Left kidney (tissue), 2 donors: ENCODE results near the gene MAPK11. TPM values are rescaled to one million over a fixed set of nuclear protein-coding genes. Genes with fewer than 3 reads are reported as not detected.

ENCODE experiments used
- DNase-seq: peaks from one replicate; pipeline ENCODE4 v3.0.0-alpha.2; 2013
- polyA plus RNA-seq: library from polyadenylated mRNA; unstranded; fragments of 120-200 nt; gene quantifications from one replicate; pipeline ENCODE4 v1.2.1, GENCODE V29; 2013; ENCODE audit not compliant: insufficient read length

MAPK11 gene
- polyA plus RNA-seq, 1 donor: 7.1 TPM

- DNase-seq: no peak
These were observed 20.6 kb downstream of the MAPK11 start for GRCh38 chr22:50249341-50250248.

GRCh38 chr22:50248196-50249081 lies 21.7 kb downstream of the MAPK11 start:
- DNase-seq: no peak

DNA sequence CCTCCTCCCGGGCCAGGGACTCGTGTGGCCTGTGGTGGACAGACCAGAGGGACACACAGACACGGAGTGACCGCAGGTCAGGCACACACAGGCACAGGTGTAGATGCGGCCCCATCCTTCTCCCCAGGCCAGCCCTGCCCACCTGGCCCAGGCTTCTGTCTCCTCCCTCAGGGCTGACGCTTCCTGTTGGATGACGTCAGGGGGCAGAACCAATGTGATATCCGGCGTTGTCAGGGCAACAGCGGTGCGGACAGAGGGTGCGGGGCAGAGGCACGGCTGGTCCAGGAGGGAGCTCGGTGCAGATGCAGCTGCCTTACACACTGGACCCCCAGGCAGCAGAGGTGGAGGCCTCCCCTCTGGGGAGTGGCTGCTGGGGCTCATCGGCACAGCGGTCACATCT lies 22.4 kb downstream of the MAPK11 start:
- DNase-seq: no peak

DNA sequence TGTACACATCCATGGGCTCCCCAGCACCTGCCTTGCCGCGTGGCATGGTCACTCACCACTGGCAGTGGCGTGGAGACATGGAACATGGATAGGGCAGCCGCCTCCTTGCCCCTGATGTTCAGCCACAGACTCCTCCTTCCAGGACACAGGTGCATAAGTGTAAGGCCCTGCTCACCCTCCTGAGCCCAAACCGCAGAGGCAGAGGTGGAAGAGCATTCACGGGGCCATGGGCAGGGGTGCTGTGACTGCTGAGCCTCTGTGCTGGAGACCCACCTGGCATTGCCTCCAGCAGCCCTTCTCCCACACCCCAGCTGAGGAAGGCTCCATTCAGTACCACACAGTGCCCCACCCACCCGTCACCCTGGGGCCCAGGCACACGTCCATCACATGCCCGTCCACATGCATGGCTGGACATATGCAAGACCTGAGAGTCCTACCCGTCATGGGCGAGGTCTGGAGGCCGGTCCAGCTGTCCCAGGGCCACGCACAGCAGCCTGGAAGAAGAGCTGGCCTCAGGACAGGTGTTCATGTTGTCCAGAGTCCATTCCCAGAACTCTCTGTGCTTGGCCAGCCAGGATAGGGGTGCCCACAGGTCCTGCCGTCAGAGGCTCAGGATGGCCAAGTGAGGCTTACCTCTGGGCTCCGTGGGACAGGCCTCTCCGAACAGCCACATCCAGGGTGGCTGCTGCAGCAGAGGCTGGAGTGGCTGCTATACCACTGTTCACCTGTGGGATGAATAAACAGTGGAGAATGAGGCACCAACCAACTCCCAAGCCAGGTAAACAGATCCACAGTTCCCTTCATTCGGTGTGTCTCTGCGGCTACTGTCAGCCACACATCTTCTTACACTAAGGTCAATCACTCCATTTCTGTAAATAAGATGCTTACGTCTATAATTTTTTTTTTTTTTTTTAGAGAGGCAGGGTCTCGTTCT lies 23.7 kb downstream of the MAPK11 start:
- DNase-seq: no peak

- no peak for DNase-seq
These were observed 24.7 kb downstream of the MAPK11 start for GRCh38 chr22:50245214-50246072.

DNA sequence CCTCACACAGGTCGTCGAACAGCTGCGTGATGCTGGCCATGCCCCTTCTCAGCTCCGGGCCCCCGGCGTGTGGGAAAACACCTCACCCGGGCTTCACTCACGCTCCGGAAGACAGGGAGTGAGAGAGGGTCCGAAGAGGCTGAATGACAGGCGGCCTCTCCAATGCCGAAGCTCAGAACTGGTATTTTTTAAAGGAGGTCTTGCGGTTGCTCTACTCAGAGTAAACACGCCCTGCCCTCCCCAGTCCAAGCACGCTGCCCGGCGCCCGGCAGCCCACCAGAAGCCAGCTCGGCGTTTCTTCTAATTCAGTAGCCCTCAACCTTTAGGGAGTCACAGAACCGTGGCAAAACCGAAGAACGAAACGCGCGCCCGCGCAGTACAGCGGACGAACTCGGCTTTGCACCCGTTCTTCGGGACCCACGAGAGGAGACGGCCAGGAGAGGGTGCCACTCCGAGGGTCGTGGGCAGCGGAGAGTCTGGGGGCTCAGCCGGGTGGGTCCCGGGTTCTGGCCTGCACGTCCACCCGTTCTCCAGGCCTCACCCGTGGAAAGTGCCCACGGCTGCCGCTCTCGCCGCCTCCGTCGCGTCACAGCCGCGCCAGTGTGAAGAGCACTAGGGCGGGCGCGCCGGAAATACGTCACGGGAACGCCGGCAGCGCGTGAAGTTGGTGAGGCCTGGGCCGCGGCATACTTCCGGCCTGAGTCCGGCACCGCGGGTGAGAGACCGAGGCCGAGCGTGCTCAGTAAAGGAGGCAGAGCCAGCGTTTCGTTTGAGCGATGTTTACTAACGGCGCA lies 25.6 kb downstream of the MAPK11 start, which contains the start of gene TUBGCP6:
Gene TUBGCP6 (minus strand): TSS at position 604 of the 794 bp plus-strand sequence. CDS start 564 bp downstream, at position 40.
- DNase-seq: peak; percentile 93

DNA sequence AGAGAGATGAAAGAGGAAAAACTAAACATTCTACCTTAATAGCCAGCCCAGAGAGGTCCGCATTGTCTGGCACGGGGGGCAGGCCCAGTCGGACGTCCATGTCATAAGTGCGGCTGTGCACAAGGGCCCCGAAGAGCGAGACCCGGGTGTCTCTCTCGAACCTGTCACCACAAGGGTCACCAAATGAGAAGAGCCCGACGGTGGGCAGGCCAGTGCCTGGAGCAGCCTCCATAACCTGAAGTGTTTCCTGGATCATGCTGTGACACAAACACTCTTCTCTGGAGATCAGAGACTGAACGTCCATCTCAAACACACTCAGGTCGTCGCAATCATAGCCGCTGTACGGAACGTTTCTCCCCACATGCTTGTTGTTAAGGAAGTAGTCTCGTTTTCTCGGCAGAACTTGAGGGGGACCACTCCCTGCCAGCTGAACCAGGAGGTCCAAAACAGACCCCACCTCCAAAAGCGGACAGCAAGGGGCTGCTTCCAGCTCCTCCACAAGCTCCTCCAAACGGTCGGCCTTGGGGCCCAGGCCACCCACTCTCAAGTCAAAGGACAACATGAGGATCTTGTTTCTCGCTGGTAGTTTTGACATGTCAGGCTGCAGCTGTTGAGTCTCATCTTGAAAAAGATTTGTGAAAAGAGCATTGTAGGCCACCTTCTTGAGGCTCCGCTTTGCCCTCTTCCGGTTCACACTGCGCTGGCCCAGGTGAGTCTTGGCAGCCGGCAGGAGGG lies 26.3 kb downstream of the MAPK11 start:
- DNase-seq: no peak

GRCh38 chr22:50242406-50242949 lies 27.7 kb downstream of the MAPK11 start:
- DNase-seq: no peak

GRCh38 chr22:50238755-50239154 lies 31.4 kb downstream of the MAPK11 start:
- no peak for DNase-seq

DNA sequence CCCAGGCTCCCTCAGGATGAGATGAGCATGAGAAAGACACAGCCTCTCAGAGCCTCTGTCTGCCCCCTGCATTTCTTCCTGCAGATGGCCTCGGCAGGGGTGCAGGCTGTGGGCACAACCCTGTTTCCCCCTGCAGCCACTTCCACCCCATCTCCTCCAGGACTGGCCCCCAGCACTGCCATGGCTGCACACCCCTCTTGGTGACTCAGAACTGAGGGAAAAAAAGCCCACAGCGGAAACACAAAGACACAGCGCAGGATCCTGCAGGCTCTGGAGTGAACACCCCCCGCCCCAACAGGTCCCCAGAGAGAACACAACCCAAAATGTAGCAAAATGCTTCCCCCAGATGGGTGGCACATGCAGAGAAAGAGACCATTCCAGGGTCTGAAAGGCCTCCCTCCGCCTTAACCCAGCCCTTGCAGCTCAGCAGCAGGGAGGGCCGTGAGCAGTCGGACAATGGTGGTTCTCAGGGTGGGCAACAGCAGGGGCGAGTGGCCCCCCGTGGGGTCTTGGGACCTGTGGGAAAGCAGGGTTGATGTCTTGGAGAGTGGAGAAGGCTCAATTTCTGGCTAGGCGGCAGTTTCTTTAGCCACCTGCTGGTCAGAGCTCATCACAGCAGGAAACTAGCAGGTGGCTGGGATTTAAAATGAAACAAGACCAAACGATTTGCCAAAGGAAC lies 33.3 kb downstream of the MAPK11 start:
- no peak for DNase-seq

- DNase-seq: no peak
These were observed 37.0 kb downstream of the MAPK11 start for GRCh38 chr22:50233223-50233622.

- DNase-seq: no peak
These were observed 37.6 kb downstream of the MAPK11 start for GRCh38 chr22:50232481-50233151.

DNA sequence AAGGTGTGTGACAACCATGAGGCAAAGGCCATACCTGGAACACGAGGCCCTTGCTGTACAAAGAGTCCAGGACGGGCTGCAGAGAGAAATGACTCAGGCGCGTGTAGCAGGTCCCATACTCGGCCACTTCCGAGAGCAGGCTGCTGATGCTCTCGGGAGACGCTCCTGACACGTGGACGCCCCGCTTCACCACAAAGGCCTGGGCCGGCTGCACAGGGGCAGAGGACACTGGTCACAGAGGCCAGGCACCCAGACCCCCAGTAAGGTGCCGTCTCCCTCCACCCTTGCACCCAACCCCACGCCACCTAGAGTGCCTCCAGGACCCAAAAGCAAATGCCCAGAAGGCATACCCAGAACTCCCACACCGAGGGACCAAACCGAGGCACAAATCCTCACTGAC lies 40.8 kb downstream of the MAPK11 start:
- DNase-seq: no peak

DNA sequence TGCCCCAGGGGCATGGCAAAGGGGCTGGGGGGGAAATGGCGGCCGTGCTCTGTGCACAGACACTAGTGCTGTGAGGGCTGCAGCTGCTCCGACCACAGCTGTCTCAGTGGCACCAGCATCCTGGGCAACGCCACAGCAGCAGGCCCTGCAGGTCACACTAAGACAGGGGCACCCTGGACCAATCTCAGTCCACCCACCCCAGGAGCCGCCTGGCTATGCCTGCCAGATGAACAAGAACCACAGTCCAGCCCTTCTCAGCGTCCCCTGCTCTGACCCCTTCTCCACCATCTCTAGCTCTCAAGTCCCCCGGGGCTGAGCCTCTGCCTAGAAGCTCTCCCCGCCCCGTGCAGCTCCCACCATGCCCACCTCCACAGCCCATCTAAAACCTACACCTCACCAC lies 41.8 kb downstream of the MAPK11 start:
- DNase-seq: no peak

GRCh38 chr22:50227579-50228215 lies 42.5 kb downstream of the MAPK11 start:
- no peak for DNase-seq

DNA sequence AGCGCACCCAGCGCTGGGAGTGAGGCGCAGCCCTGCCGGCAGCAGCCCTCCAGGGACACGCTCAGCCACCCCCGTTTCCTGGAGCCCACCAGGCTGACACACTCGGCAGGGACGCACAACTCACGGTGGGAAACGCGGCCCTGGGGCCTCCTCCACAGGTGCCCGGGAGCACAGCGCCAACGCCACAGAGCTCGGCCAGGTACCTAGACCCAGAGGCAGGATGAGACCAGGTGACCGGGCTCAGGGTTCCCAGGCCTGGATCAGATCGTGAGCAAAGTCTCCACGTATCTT lies 43.4 kb downstream of the MAPK11 start:
- no peak for DNase-seq
